Suprapubic skin (tissue), 4 donors: Measurements from ENCODE around the gene CHI3L1. TPM values are rescaled to one million over a fixed set of nuclear protein-coding genes. Genes with fewer than 3 reads are reported as not detected.

Experiments used
- DNase-seq, 2 donors: peaks; one replicate each; pipeline ENCODE4 v3.0.0-alpha.2; 2019; ENCODE audit warnings: low spot score in 2 of 2
- H3K27ac ChIP-seq: fragments of 200-600 bp; sonication (generic); one replicate; pipeline ENCODE4 v1.5.1; 2019
- H3K27me3 ChIP-seq: fragments of 200-600 bp; sonication (generic); one replicate; pipeline ENCODE4 v1.5.1; 2019
- H3K36me3 ChIP-seq: fragments of 200-600 bp; sonication (generic); one replicate; pipeline ENCODE4 v1.5.1; 2019
- H3K4me1 ChIP-seq: fragments of 200-600 bp; sonication (generic); one replicate; pipeline ENCODE4 v1.5.1; 2019
- H3K4me3 ChIP-seq: fragments of 200-600 bp; sonication (generic); one replicate; pipeline ENCODE4 v1.5.1; 2019; ENCODE audit warnings: mild to moderate bottlenecking
- H3K9me3 ChIP-seq: fragments of 200-600 bp; sonication (generic); one replicate; pipeline ENCODE4 v1.5.1; 2019
- CTCF ChIP-seq, 2 donors: fragments of 200-600 bp in 1 of 2; fragments of 450-650 bp in 1 of 2; sonication (generic) in 1 of 2; IDR thresholded peaks; one replicate each; pipeline ENCODE4 v1.5.1; 2016 to 2019; ENCODE audit warnings: antibody characterized with exemption in 2 of 2, mild to moderate bottlenecking in 1 of 2, moderate library complexity in 1 of 2
- EP300 ChIP-seq: sonication (generic); formaldehyde crosslinking; IDR thresholded peaks from one replicate; pipeline ENCODE4 v1.6.1; 2017; ENCODE audit warnings: antibody characterized with exemption
- POLR2A ChIP-seq, 2 donors: fragments of 450-650 bp; IDR thresholded peaks; one replicate each; pipeline ENCODE4 v1.6.1; 2017; ENCODE audit warnings: antibody characterized with exemption in 2 of 2, mild to moderate bottlenecking in 2 of 2, moderate library complexity in 2 of 2
- POLR2AphosphoS5 ChIP-seq, 3 donors: sonication (generic); formaldehyde crosslinking; IDR thresholded peaks; one replicate each; pipeline ENCODE4 v1.6.1; 2017; ENCODE audit warnings: antibody characterized with exemption in 3 of 3
- WGBS: methylation state at CpG from one replicate; pipeline ENCODE4 v1.1.5; 2018; 5-methylcytosine and 5-hydroxymethylcytosine counted together
- total RNA-seq, 4 donors: library from RNA; depleted of rRNA; stranded (reverse); fragments of >200 nt; gene quantifications; one replicate each; pipeline ENCODE4 v1.1.0, GENCODE V29; 2016

Gene CHI3L1
- total RNA-seq, 4 donors from 2014 or later = 100 to 257 (median 128) TPM

GRCh38 chr1:203217139-203217655 lies 30.7 kb upstream of the CHI3L1 start:
- Histone ChIP-seq H3K9me3 (no peaks in the 10 kb centered on the region), H3K4me3 (no peak overlapping the region), H3K27me3 (peaks cover 12% of the 10 kb centered on the region), H3K36me3 (no peaks in the 10 kb centered on the region), H3K4me1 (no peaks in the 10 kb centered on the region), H3K27ac (no peak overlapping the region)
- WGBS = 40% methylated on average over 1 of the region's 6 CpGs
- TF ChIP-seq POLR2AphosphoS5 (IDR thresholded peaks at IDR 0.05) = no peak
- DNase-seq = no peak

GRCh38 chr1:203216274-203217138 lies 30.0 kb upstream of the CHI3L1 start:
- H3K4me3 ChIP-seq = no peak overlapping the region
- WGBS = 39% methylated on average over 15 of the region's 19 CpGs
- no peak for DNase-seq
- H3K27me3 ChIP-seq = peaks cover 12% of the 10 kb centered on the region
- H3K9me3 ChIP-seq = no peaks in the 10 kb centered on the region
- H3K27ac ChIP-seq = no peak overlapping the region
- H3K36me3 ChIP-seq = no peaks in the 10 kb centered on the region
- TF ChIP-seq POLR2A (IDR thresholded peaks at IDR 0.05) (no peak), POLR2AphosphoS5 (IDR thresholded peaks at IDR 0.05) (no peak), CTCF (IDR thresholded peaks at IDR 0.05) (peak; percentile 55 to 77), EP300 (no peak)
- no peaks in the 10 kb centered on the region for H3K4me1 ChIP-seq

- H3K27me3 ChIP-seq = peaks cover 12% of the 10 kb centered on the region
- H3K36me3 ChIP-seq = no peaks in the 10 kb centered on the region
- H3K27ac ChIP-seq = no peak overlapping the region
- H3K4me1 ChIP-seq = no peaks in the 10 kb centered on the region
- WGBS = 65% methylated on average over 9 of the region's 9 CpGs
- H3K9me3 ChIP-seq = no peaks in the 10 kb centered on the region
- DNase-seq = no peak
- no peak overlapping the region for H3K4me3 ChIP-seq
- no peak for TF ChIP-seq EP300
- TF ChIP-seq POLR2A (IDR thresholded peaks at IDR 0.05) = no peak
- TF ChIP-seq CTCF (IDR thresholded peaks at IDR 0.05) = no peak
- no peak for TF ChIP-seq POLR2AphosphoS5 (IDR thresholded peaks at IDR 0.05)
These were observed 29.1 kb upstream of the CHI3L1 start for GRCh38 chr1:203215573-203215972.

- Histone ChIP-seq H3K36me3 (no peaks in the 10 kb centered on the region), H3K27ac (no peak overlapping the region), H3K9me3 (no peaks in the 10 kb centered on the region), H3K4me3 (no peak overlapping the region), H3K4me1 (no peaks in the 10 kb centered on the region), H3K27me3 (peaks cover 12% of the 10 kb centered on the region)
- TF ChIP-seq EP300 (no peak), CTCF (IDR thresholded peaks at IDR 0.05) (no peak), POLR2A (IDR thresholded peaks at IDR 0.05) (no peak), POLR2AphosphoS5 (IDR thresholded peaks at IDR 0.05) (no peak)
- 76% methylated on average over 7 of the region's 7 CpGs for whole genome bisulfite sequencing
- no peak for DNase-seq
These were observed 28.4 kb upstream of the CHI3L1 start for GRCh38 chr1:203214871-203215270.

- 93% methylated on average over 6 of the region's 6 CpGs for WGBS
- peaks cover 12% of the 10 kb centered on the region for H3K27me3 ChIP-seq
- peak in 1 of 2 donors; percentile 63 for DNase-seq
- no peak overlapping the region for H3K27ac ChIP-seq
- H3K4me1 ChIP-seq = no peaks in the 10 kb centered on the region
- no peaks in the 10 kb centered on the region for H3K9me3 ChIP-seq
- no peaks in the 10 kb centered on the region for H3K36me3 ChIP-seq
- H3K4me3 ChIP-seq = no peak overlapping the region
- TF ChIP-seq EP300 = no peak
- no peak for TF ChIP-seq CTCF (IDR thresholded peaks at IDR 0.05)
- no peak for TF ChIP-seq POLR2AphosphoS5 (IDR thresholded peaks at IDR 0.05)
- TF ChIP-seq POLR2A (IDR thresholded peaks at IDR 0.05) = no peak
These were observed 26.6 kb upstream of the CHI3L1 start for GRCh38 chr1:203213126-203213525.
